Mucosa of rectum (tissue), 2 donors: ENCODE results near the gene XYLT1.

Experiments used
- H3K27ac ChIP-seq, 2 donors: one replicate each; pipeline ENCODE4 v1.7.0; 2013; ENCODE audit warnings: inconsistent platforms in 2 of 2, low read depth in 2 of 2, low read length in 2 of 2
- H3K27me3 ChIP-seq, 2 donors: one replicate each; pipeline ENCODE4 v1.7.0; 2013; ENCODE audit warnings: low read length in 2 of 2; ENCODE audit not compliant: control insufficient read depth in 2 of 2, insufficient read depth in 2 of 2
- H3K36me3 ChIP-seq, 2 donors: one replicate each; pipeline ENCODE4 v1.7.0; 2013; ENCODE audit warnings: low read length in 2 of 2; ENCODE audit not compliant: control insufficient read depth in 2 of 2, insufficient read depth in 2 of 2
- H3K4me1 ChIP-seq, 2 donors: one replicate each; pipeline ENCODE4 v1.7.0; 2013; ENCODE audit warnings: low read length in 2 of 2, mild to moderate bottlenecking in 1 of 2; ENCODE audit not compliant: control insufficient read depth in 2 of 2, insufficient read depth in 2 of 2
- H3K4me3 ChIP-seq, 2 donors: one replicate each; pipeline ENCODE4 v1.7.0; 2013; ENCODE audit warnings: low read length in 2 of 2
- H3K9ac ChIP-seq, 2 donors: one replicate each; pipeline ENCODE4 v1.7.0; 2013; ENCODE audit warnings: low read length in 2 of 2, low read depth in 1 of 2, mild to moderate bottlenecking in 1 of 2
- H3K9me3 ChIP-seq, 2 donors: one replicate each; pipeline ENCODE4 v1.7.0; 2013; ENCODE audit warnings: low read length in 2 of 2; ENCODE audit not compliant: control insufficient read depth in 2 of 2
- donor health status: healthy.
- donor health status: Normal muscosa, but diverticular disease.

XYLT1 gene

GRCh38 chr16:17155485-17155884 is 315.3 kb downstream of the XYLT1 start:
- Histone ChIP-seq H3K27me3 (no peaks in the 10 kb centered on the region), H3K9ac (no peak overlapping the region)

GRCh38 chr16:17154981-17155380 is 315.8 kb downstream of the XYLT1 start:
- Histone ChIP-seq H3K27me3 (no peaks in the 10 kb centered on the region), H3K36me3 (peaks cover 0 to 5% of the 10 kb centered on the region in 2 donors), H3K27ac (no peak overlapping the region), H3K9ac (no peak overlapping the region), H3K9me3 (no peaks in the 10 kb centered on the region), H3K4me1 (no peaks in the 10 kb centered on the region), H3K4me3 (no peak overlapping the region)

More at GRCh38 chr16:17155485-17155884, 315.3 kb downstream of the XYLT1 start:
- peaks cover 0 to 5% of the 10 kb centered on the region in 2 donors for H3K36me3 ChIP-seq
- no peaks in the 10 kb centered on the region for H3K9me3 ChIP-seq
- H3K27ac ChIP-seq: no peak overlapping the region
- H3K4me3 ChIP-seq: no peak overlapping the region
- H3K4me1 ChIP-seq: no peaks in the 10 kb centered on the region

GRCh38 chr16:17152311-17152710 is 318.4 kb downstream of the XYLT1 start:
- H3K27me3 ChIP-seq: no peaks in the 10 kb centered on the region
- H3K36me3 ChIP-seq: no peaks in the 10 kb centered on the region
- H3K4me1 ChIP-seq: no peaks in the 10 kb centered on the region
- no peak overlapping the region for H3K27ac ChIP-seq
- H3K9me3 ChIP-seq: no peaks in the 10 kb centered on the region
- no peak overlapping the region for H3K9ac ChIP-seq
- no peak overlapping the region for H3K4me3 ChIP-seq

GRCh38 chr16:17151335-17151734 is 319.4 kb downstream of the XYLT1 start:
- H3K9ac ChIP-seq: no peak overlapping the region
- no peaks in the 10 kb centered on the region for H3K36me3 ChIP-seq
- no peaks in the 10 kb centered on the region for H3K9me3 ChIP-seq
- H3K4me3 ChIP-seq: no peak overlapping the region
- no peaks in the 10 kb centered on the region for H3K27me3 ChIP-seq
- H3K27ac ChIP-seq: no peak overlapping the region
- H3K4me1 ChIP-seq: no peaks in the 10 kb centered on the region

GRCh38 chr16:17149904-17150483 is 320.8 kb downstream of the XYLT1 start:
- H3K27me3 ChIP-seq: no peaks in the 10 kb centered on the region
- no peaks in the 10 kb centered on the region for H3K9me3 ChIP-seq
- no peaks in the 10 kb centered on the region for H3K36me3 ChIP-seq
- no peak overlapping the region for H3K27ac ChIP-seq
- H3K4me1 ChIP-seq: no peaks in the 10 kb centered on the region
- H3K9ac ChIP-seq: no peak overlapping the region
- H3K4me3 ChIP-seq: no peak overlapping the region

GRCh38 chr16:17147942-17148341 is 322.8 kb downstream of the XYLT1 start:
- H3K27me3 ChIP-seq: no peaks in the 10 kb centered on the region
- no peak overlapping the region for H3K9ac ChIP-seq
- no peaks in the 10 kb centered on the region for H3K4me1 ChIP-seq
- H3K27ac ChIP-seq: no peak overlapping the region
- H3K36me3 ChIP-seq: no peaks in the 10 kb centered on the region
- no peak overlapping the region for H3K4me3 ChIP-seq
- H3K9me3 ChIP-seq: no peaks in the 10 kb centered on the region

- no peaks in the 10 kb centered on the region for H3K27me3 ChIP-seq
- peaks cover 7 to 9% of the 10 kb centered on the region in 2 donors for H3K36me3 ChIP-seq
- no peaks in the 10 kb centered on the region for H3K9me3 ChIP-seq
- no peak overlapping the region for H3K4me3 ChIP-seq
- no peak overlapping the region for H3K9ac ChIP-seq
- no peak overlapping the region for H3K27ac ChIP-seq
- no peaks in the 10 kb centered on the region for H3K4me1 ChIP-seq
Measured at GRCh38 chr16:17145029-17145428, 325.7 kb downstream of the XYLT1 start.

GRCh38 chr16:17144431-17144830 is 326.3 kb downstream of the XYLT1 start:
- Histone ChIP-seq H3K36me3 (peaks cover 9 to 12% of the 10 kb centered on the region in 2 donors), H3K27me3 (no peaks in the 10 kb centered on the region), H3K4me1 (no peaks in the 10 kb centered on the region), H3K9ac (no peak overlapping the region), H3K27ac (no peak overlapping the region), H3K9me3 (no peaks in the 10 kb centered on the region), H3K4me3 (no peak overlapping the region)

GRCh38 chr16:17143546-17144419 is 327.0 kb downstream of the XYLT1 start:
- peaks cover 11 to 12% of the 10 kb centered on the region in 2 donors for H3K36me3 ChIP-seq
- no peaks in the 10 kb centered on the region for H3K27me3 ChIP-seq
- H3K9ac ChIP-seq: no peak overlapping the region
- no peak overlapping the region for H3K4me3 ChIP-seq
- no peak overlapping the region for H3K27ac ChIP-seq
- no peaks in the 10 kb centered on the region for H3K4me1 ChIP-seq
- H3K9me3 ChIP-seq: no peaks in the 10 kb centered on the region

- H3K4me3 ChIP-seq: no peak overlapping the region
- peaks cover 27 to 35% of the 10 kb centered on the region in 2 donors for H3K36me3 ChIP-seq
Measured at GRCh38 chr16:17138801-17139200, 332.0 kb downstream of the XYLT1 start.

More at GRCh38 chr16:17138801-17139200, 332.0 kb downstream of the XYLT1 start:
- H3K9me3 ChIP-seq: no peaks in the 10 kb centered on the region
- no peak overlapping the region for H3K9ac ChIP-seq
- no peak overlapping the region for H3K27ac ChIP-seq
- H3K4me1 ChIP-seq: no peaks in the 10 kb centered on the region
- H3K27me3 ChIP-seq: no peaks in the 10 kb centered on the region
